Activated T-cell treated with anti-CD3 and anti-CD28 coated beads, Interleukin-2, amount 50 U/mL, for 24 hours (primary cell): ENCODE measurements around the gene ABCC8.

Experiments
- DNase-seq: peaks from one replicate; pipeline ENCODE4 v3.0.0-alpha.2; 2020
- H3K27ac Mint-ChIP-seq: 2 replicates; pipeline ENCODE4 v1.8.0; 2020; ENCODE audit warnings: mild to moderate bottlenecking, mixed read lengths
- H3K27me3 Mint-ChIP-seq: 2 replicates; pipeline ENCODE4 v1.8.0; 2020; ENCODE audit warnings: mixed read lengths
- H3K36me3 Mint-ChIP-seq: 2 replicates; pipeline ENCODE4 v1.8.0; 2020; ENCODE audit warnings: low read depth, mixed read lengths
- H3K4me1 Mint-ChIP-seq: 2 replicates; pipeline ENCODE4 v1.8.0; 2020; ENCODE audit warnings: low read depth, mixed read lengths
- H3K4me3 Mint-ChIP-seq: 2 replicates; pipeline ENCODE4 v1.8.0; 2020; ENCODE audit warnings: mild to moderate bottlenecking, moderate library complexity, mixed read lengths
- H3K9me3 Mint-ChIP-seq: 2 replicates; pipeline ENCODE4 v1.8.0; 2020; ENCODE audit warnings: mixed read lengths

The ABCC8 gene

GRCh38 chr11:17469998-17470397 is 6.6 kb downstream of the ABCC8 start:
- Mint-ChIP-seq H3K36me3 (no peaks in the 10 kb centered on the region), H3K4me3 (no peak overlapping the region), H3K4me1 (no peaks in the 10 kb centered on the region), H3K27me3 (peaks cover 25% of the 10 kb centered on the region), H3K9me3 (no peaks in the 10 kb centered on the region), H3K27ac (no peak overlapping the region)
- DNase-seq, result no peak

GRCh38 chr11:17468122-17468521 is 8.5 kb downstream of the ABCC8 start:
- H3K36me3 Mint-ChIP-seq, result no peaks in the 10 kb centered on the region

GRCh38 chr11:17463546-17464174 is 13.0 kb downstream of the ABCC8 start:
- DNase-seq, result no peak
- no peaks in the 10 kb centered on the region for H3K36me3 Mint-ChIP-seq
- H3K9me3 Mint-ChIP-seq, result no peaks in the 10 kb centered on the region
- no peaks in the 10 kb centered on the region for H3K27me3 Mint-ChIP-seq
- H3K4me1 Mint-ChIP-seq, result no peaks in the 10 kb centered on the region
- no peak overlapping the region for H3K4me3 Mint-ChIP-seq
- no peak overlapping the region for H3K27ac Mint-ChIP-seq

More at GRCh38 chr11:17468122-17468521, 8.5 kb downstream of the ABCC8 start:
- H3K27me3 Mint-ChIP-seq, result peaks cover 8% of the 10 kb centered on the region
- H3K4me1 Mint-ChIP-seq, result no peaks in the 10 kb centered on the region
- no peak for DNase-seq
- H3K9me3 Mint-ChIP-seq, result no peaks in the 10 kb centered on the region
- H3K27ac Mint-ChIP-seq, result no peak overlapping the region
- no peak overlapping the region for H3K4me3 Mint-ChIP-seq

GRCh38 chr11:17462940-17463339 is 13.7 kb downstream of the ABCC8 start:
- Mint-ChIP-seq H3K27me3 (no peaks in the 10 kb centered on the region), H3K27ac (no peak overlapping the region), H3K9me3 (no peaks in the 10 kb centered on the region), H3K4me1 (no peaks in the 10 kb centered on the region), H3K36me3 (no peaks in the 10 kb centered on the region), H3K4me3 (no peak overlapping the region)
- no peak for DNase-seq

- Mint-ChIP-seq H3K9me3 (no peaks in the 10 kb centered on the region), H3K27ac (no peak overlapping the region), H3K27me3 (peaks cover 3% of the 10 kb centered on the region), H3K4me3 (no peak overlapping the region), H3K36me3 (no peaks in the 10 kb centered on the region), H3K4me1 (no peaks in the 10 kb centered on the region)
- no peak for DNase-seq
These were observed 16.2 kb downstream of the ABCC8 start for GRCh38 chr11:17460406-17460805.

GRCh38 chr11:17459236-17459896 is 17.3 kb downstream of the ABCC8 start:
- Mint-ChIP-seq H3K9me3 (no peaks in the 10 kb centered on the region), H3K4me1 (no peaks in the 10 kb centered on the region), H3K36me3 (no peaks in the 10 kb centered on the region), H3K27ac (no peak overlapping the region), H3K4me3 (no peak overlapping the region), H3K27me3 (peaks cover 3% of the 10 kb centered on the region)
- no peak for DNase-seq

- H3K4me3 Mint-ChIP-seq, result no peak overlapping the region
- no peaks in the 10 kb centered on the region for H3K4me1 Mint-ChIP-seq
These were observed 18.4 kb downstream of the ABCC8 start for GRCh38 chr11:17458268-17458667.

GRCh38 chr11:17457396-17458173 is 19.1 kb downstream of the ABCC8 start:
- H3K27me3 Mint-ChIP-seq, result peaks cover 3% of the 10 kb centered on the region
- H3K4me1 Mint-ChIP-seq, result no peaks in the 10 kb centered on the region
- H3K27ac Mint-ChIP-seq, result no peak overlapping the region
- H3K4me3 Mint-ChIP-seq, result no peak overlapping the region
- H3K36me3 Mint-ChIP-seq, result no peaks in the 10 kb centered on the region
- DNase-seq, result no peak
- no peaks in the 10 kb centered on the region for H3K9me3 Mint-ChIP-seq

More at GRCh38 chr11:17458268-17458667, 18.4 kb downstream of the ABCC8 start:
- Mint-ChIP-seq H3K9me3 (no peaks in the 10 kb centered on the region), H3K36me3 (no peaks in the 10 kb centered on the region), H3K27me3 (peaks cover 3% of the 10 kb centered on the region), H3K27ac (no peak overlapping the region)
- DNase-seq, result no peak

GRCh38 chr11:17452668-17453067 is 24.0 kb downstream of the ABCC8 start:
- Mint-ChIP-seq H3K36me3 (no peaks in the 10 kb centered on the region), H3K4me1 (no peaks in the 10 kb centered on the region), H3K27me3 (peaks cover 3% of the 10 kb centered on the region), H3K27ac (no peak overlapping the region), H3K4me3 (no peak overlapping the region), H3K9me3 (no peaks in the 10 kb centered on the region)
- DNase-seq, result no peak

- Mint-ChIP-seq H3K4me3 (no peak overlapping the region), H3K27me3 (peaks cover 2% of the 10 kb centered on the region)
- DNase-seq, result no peak
These were observed 27.5 kb downstream of the ABCC8 start for GRCh38 chr11:17449158-17449557.

GRCh38 chr11:17446482-17446881 is 30.2 kb downstream of the ABCC8 start:
- Mint-ChIP-seq H3K4me3 (no peak overlapping the region), H3K4me1 (no peaks in the 10 kb centered on the region), H3K36me3 (no peaks in the 10 kb centered on the region), H3K27ac (no peak overlapping the region), H3K27me3 (peaks cover 3% of the 10 kb centered on the region), H3K9me3 (no peaks in the 10 kb centered on the region)
- DNase-seq, result no peak

More at GRCh38 chr11:17449158-17449557, 27.5 kb downstream of the ABCC8 start:
- Mint-ChIP-seq H3K27ac (no peak overlapping the region), H3K9me3 (no peaks in the 10 kb centered on the region), H3K36me3 (no peaks in the 10 kb centered on the region), H3K4me1 (no peaks in the 10 kb centered on the region)

GRCh38 chr11:17445240-17445795 is 31.3 kb downstream of the ABCC8 start:
- peaks cover 7% of the 10 kb centered on the region for H3K27me3 Mint-ChIP-seq
- no peak overlapping the region for H3K4me3 Mint-ChIP-seq
- no peak for DNase-seq
- no peaks in the 10 kb centered on the region for H3K4me1 Mint-ChIP-seq
- H3K36me3 Mint-ChIP-seq, result no peaks in the 10 kb centered on the region
- H3K9me3 Mint-ChIP-seq, result no peaks in the 10 kb centered on the region
- H3K27ac Mint-ChIP-seq, result no peak overlapping the region

GRCh38 chr11:17443926-17444690 is 32.5 kb downstream of the ABCC8 start:
- no peak overlapping the region for H3K4me3 Mint-ChIP-seq
- no peaks in the 10 kb centered on the region for H3K9me3 Mint-ChIP-seq
- peaks cover 16% of the 10 kb centered on the region for H3K27me3 Mint-ChIP-seq
- peaks cover 7% of the 10 kb centered on the region for H3K4me1 Mint-ChIP-seq
- DNase-seq, result no peak
- no peak overlapping the region for H3K27ac Mint-ChIP-seq
- H3K36me3 Mint-ChIP-seq, result no peaks in the 10 kb centered on the region

GRCh38 chr11:17443423-17443822 is 33.2 kb downstream of the ABCC8 start:
- peaks cover 20% of the 10 kb centered on the region for H3K27me3 Mint-ChIP-seq

More at GRCh38 chr11:17443423-17443822, 33.2 kb downstream of the ABCC8 start:
- H3K27ac Mint-ChIP-seq, result no peak overlapping the region
- no peaks in the 10 kb centered on the region for H3K36me3 Mint-ChIP-seq
- peaks cover 7% of the 10 kb centered on the region for H3K4me1 Mint-ChIP-seq
- no peak for DNase-seq
- no peaks in the 10 kb centered on the region for H3K9me3 Mint-ChIP-seq
- no peak overlapping the region for H3K4me3 Mint-ChIP-seq
